GM12873 (cell line): Measurements from ENCODE around the gene DDX6.

Source experiments
- CTCF ChIP-seq: IDR thresholded peaks from 2 replicates; pipeline ENCODE4 v1.5.1; 2012; ENCODE audit warnings: low read depth, mild to moderate bottlenecking, moderate library complexity, low read length, control low read depth; ENCODE audit not compliant: insufficient read depth; ENCODE audit errors: missing control alignments

The DDX6 gene

GRCh38 chr11:118785362-118785761, 5.6 kb downstream of the DDX6 start:
- TF ChIP-seq CTCF: no peak

- TF ChIP-seq CTCF: no peak
Measured at GRCh38 chr11:118783724-118784495, 7.1 kb downstream of the DDX6 start.

- no peak for TF ChIP-seq CTCF
Measured at GRCh38 chr11:118778898-118779297, 12.1 kb downstream of the DDX6 start.

GRCh38 chr11:118774032-118774431, 16.9 kb downstream of the DDX6 start:
- no peak for TF ChIP-seq CTCF

- TF ChIP-seq CTCF: no peak
Measured at GRCh38 chr11:118771547-118772288, 19.2 kb downstream of the DDX6 start.

- TF ChIP-seq CTCF: no peak
Measured at GRCh38 chr11:118768690-118769089, 22.3 kb downstream of the DDX6 start.

GRCh38 chr11:118766035-118766434, 24.9 kb downstream of the DDX6 start:
- TF ChIP-seq CTCF: no peak
